Vagina (tissue), 2 donors: ENCODE measurements around the gene ARID3A. TPM values are rescaled to one million over a fixed set of nuclear protein-coding genes. Genes with fewer than 3 reads are reported as not detected.
A peak's percentile ranks its signal among the peaks of the same experiment; 100 is the strongest.
"Not testable (repeated sequence)": the region's sequence is repeated elsewhere in the genome, so short reads cannot be mapped to it uniquely, and the experiment has no call there.

Source experiments
- DNase-seq, 2 donors: peaks; one replicate each; pipeline ENCODE4 v3.0.0-alpha.2; 2017; ENCODE audit errors: extremely low spot score in 2 of 2
- H3K27ac ChIP-seq: fragments of 200-600 bp; sonication (generic); one replicate; pipeline ENCODE4 v1.5.1; 2019
- H3K27me3 ChIP-seq: fragments of 200-600 bp; sonication (generic); one replicate; pipeline ENCODE4 v1.5.1; 2019
- H3K36me3 ChIP-seq, 2 donors: fragments of 200-600 bp; sonication (generic); one replicate each; pipeline ENCODE4 v1.5.1; 2017 to 2019
- H3K4me1 ChIP-seq: fragments of 200-600 bp; sonication (generic); one replicate; pipeline ENCODE4 v1.5.1; 2019
- H3K4me3 ChIP-seq, 2 donors: fragments of 200-600 bp; sonication (generic); 1 replicate in 1 of 2; 2 replicates in 1 of 2; pipeline ENCODE4 v1.5.1; 2016 to 2019
- H3K9me3 ChIP-seq: fragments of 200-600 bp; sonication (generic); one replicate; pipeline ENCODE4 v1.5.1; 2019
- POLR2A ChIP-seq, 2 donors: fragments of 450-650 bp; IDR thresholded peaks; one replicate each; pipeline ENCODE4 v1.6.1; 2017; ENCODE audit warnings: antibody characterized with exemption in 2 of 2, mild to moderate bottlenecking in 2 of 2, moderate library complexity in 2 of 2
- POLR2AphosphoS5 ChIP-seq, 2 donors: sonication (generic); formaldehyde crosslinking; IDR thresholded peaks; one replicate each; pipeline ENCODE4 v1.9.0; 2017; ENCODE audit warnings: antibody characterized with exemption in 2 of 2, mild to moderate bottlenecking in 2 of 2, low read depth in 1 of 2; ENCODE audit not compliant: insufficient read depth in 1 of 2
- intact Hi-C: fragments of 100-400 bp; cut with DNase I; formaldehyde crosslinking; loops from one replicate; pipeline ENCODE4 v1.15.1; 2023
- total RNA-seq: library from RNA; depleted of rRNA; stranded (reverse); fragments of >200 nt; gene quantifications from one replicate; pipeline ENCODE4 v1.2.3, GENCODE V29; 2016
- TF ChIP-seq, protein P1 (sequence below), 3 experiments: fragments of 450-650 bp in 2 of 3; fragments of 200-600 bp in 1 of 3; sonication (generic) in 1 of 3; IDR thresholded peaks; one replicate each; pipeline ENCODE4 v1.5.1; 2017 to 2019; ENCODE audit warnings: antibody characterized with exemption in 3 of 3, mild to moderate bottlenecking in 2 of 3, moderate library complexity in 2 of 3

The ARID3A gene, protein sequence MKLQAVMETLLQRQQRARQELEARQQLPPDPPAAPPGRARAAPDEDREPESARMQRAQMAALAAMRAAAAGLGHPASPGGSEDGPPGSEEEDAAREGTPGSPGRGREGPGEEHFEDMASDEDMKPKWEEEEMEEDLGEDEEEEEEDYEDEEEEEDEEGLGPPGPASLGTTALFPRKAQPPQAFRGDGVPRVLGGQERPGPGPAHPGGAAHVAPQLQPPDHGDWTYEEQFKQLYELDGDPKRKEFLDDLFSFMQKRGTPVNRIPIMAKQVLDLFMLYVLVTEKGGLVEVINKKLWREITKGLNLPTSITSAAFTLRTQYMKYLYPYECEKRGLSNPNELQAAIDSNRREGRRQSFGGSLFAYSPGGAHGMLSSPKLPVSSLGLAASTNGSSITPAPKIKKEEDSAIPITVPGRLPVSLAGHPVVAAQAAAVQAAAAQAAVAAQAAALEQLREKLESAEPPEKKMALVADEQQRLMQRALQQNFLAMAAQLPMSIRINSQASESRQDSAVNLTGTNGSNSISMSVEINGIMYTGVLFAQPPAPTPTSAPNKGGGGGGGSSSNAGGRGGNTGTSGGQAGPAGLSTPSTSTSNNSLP
- total RNA-seq: 10.3 TPM

DNA sequence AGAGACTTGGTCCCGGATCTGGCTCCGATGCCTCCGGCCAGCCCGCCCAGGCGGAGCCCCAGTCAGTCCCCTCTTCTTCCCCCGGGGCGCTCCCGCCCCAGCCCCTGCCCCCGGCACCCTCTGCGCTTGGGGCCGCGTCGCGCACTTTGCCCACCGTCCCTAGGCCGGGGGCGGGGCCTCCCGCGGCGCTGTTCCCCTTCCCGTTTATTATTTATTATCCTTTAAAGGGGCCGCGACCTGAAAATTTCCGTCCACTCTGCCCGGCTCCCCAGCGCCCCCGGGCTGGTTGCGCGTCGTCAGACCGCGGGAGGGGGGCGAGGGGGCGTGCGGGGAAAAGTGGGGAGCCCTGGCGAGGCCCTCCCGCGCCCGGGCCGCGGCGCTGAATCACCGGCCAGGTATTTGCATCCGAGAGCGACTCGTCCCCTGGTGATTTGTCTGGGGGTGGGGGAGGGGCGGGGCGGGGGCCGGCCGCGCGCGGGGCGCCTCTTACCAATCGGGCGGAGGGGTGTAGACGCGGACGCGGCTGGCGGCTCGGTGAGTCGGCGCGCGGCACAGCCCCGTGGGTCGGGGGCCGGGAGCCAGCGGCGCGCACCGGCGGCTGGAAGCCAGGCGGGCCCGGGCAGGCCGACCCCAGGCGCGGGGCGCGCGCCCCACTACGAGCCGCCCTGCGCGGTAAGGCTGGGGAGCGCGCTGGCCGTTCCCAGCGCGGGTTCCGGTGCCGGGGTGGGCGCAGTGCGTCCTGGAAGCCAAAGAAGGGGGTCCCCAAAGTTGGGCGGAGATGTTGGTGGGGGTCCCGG lies at the start of gene ARID3A:
Gene ARID3A (plus strand): TSS at position 510 of the 797 bp plus-strand sequence. CDS start 3,494 bp downstream, outside the sequence.
- Histone ChIP-seq H3K4me1 (peaks cover 28% of the 10 kb centered on the region), H3K9me3 (no peaks in the 10 kb centered on the region), H3K27ac (peak within 1 kb of the TSS; percentile 82), H3K4me3 (peak within 1 kb of the TSS; percentile 72 to 87), H3K27me3 (no peaks in the 10 kb centered on the region), H3K36me3 (no peaks in the 10 kb centered on the region)
- intact Hi-C loops: loop anchor here (10.0 kb wide), 1 partner anchor 319 kb away; the partner anchor contains the start of genes ATP5F1D and MIDN
- DNase-seq: no peak
- TF ChIP-seq POLR2A (IDR thresholded peaks at IDR 0.05): peak in 1 of 2 donors; percentile 43
- peak; percentile 30 to 76 for TF ChIP-seq POLR2AphosphoS5 (IDR thresholded peaks at IDR 0.05; ENCODE audit: insufficient read depth in 1 of 2, low read depth in 1 of 2)
- TF ChIP-seq, protein P1, sequence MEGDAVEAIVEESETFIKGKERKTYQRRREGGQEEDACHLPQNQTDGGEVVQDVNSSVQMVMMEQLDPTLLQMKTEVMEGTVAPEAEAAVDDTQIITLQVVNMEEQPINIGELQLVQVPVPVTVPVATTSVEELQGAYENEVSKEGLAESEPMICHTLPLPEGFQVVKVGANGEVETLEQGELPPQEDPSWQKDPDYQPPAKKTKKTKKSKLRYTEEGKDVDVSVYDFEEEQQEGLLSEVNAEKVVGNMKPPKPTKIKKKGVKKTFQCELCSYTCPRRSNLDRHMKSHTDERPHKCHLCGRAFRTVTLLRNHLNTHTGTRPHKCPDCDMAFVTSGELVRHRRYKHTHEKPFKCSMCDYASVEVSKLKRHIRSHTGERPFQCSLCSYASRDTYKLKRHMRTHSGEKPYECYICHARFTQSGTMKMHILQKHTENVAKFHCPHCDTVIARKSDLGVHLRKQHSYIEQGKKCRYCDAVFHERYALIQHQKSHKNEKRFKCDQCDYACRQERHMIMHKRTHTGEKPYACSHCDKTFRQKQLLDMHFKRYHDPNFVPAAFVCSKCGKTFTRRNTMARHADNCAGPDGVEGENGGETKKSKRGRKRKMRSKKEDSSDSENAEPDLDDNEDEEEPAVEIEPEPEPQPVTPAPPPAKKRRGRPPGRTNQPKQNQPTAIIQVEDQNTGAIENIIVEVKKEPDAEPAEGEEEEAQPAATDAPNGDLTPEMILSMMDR (IDR thresholded peaks at IDR 0.05): no peak

DNA sequence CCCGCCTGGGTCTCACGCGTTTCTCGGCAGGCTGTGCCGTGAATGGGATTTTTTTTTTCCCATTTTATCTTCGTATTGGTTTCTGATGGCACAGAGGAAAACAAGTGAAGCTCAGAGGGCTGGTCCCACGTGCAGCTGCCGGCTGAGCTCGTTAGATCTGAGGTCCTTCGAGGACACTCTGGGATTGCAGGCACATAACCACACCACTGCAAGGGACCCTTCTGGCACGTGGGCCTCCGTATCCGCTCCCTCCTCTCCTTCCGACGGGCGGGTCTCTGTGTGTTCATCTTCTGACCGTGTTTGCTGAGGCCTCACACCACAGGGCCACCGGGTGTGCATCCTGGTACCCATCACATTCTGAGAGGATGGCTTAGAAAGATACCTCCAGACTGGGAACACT lies 49.7 kb upstream of the ARID3A start:
- Histone ChIP-seq H3K4me3 (no peak overlapping the region), H3K36me3 (peaks cover 0 to 46% of the 10 kb centered on the region in 2 donors), H3K4me1 (peaks cover 12% of the 10 kb centered on the region), H3K9me3 (no peaks in the 10 kb centered on the region), H3K27me3 (no peaks in the 10 kb centered on the region), H3K27ac (no peak overlapping the region)
- DNase-seq: no peak
- no peak for TF ChIP-seq POLR2AphosphoS5 (IDR thresholded peaks at IDR 0.05; ENCODE audit: insufficient read depth in 1 of 2, low read depth in 1 of 2)
- TF ChIP-seq, protein P1 (IDR thresholded peaks at IDR 0.05): no peak
- TF ChIP-seq POLR2A (IDR thresholded peaks at IDR 0.05): no peak
- intact Hi-C loops: no loop called here

DNA sequence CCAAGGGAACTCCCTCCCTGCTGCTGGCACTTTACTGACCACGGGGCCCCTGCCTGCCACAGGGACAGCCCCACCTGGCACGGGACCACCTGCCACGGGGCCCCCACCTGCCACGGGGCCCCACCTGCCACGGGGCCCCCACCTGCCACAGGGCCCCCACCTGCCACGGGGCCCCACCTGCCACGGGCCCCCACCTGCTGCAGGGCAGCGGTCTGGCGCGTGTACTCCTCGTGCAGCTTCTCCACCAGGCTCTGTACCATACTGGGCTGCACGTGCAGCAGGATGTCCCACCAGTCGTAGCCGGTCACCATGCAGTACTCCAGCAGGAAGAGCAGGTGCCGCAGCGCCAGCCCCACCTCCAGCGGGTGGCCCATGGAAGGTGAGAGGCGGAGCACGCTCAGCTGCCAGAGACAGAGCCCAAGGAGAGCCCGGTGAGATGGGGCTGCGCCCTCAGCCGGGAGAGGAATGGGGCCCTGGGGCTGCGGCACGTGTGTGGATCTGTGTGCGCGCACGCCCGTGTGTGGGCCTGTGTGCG lies 49.0 kb upstream of the ARID3A start:
- peaks cover 3 to 50% of the 10 kb centered on the region in 2 donors for H3K36me3 ChIP-seq
- intact Hi-C loops: no loop called here
- TF ChIP-seq POLR2AphosphoS5 (IDR thresholded peaks at IDR 0.05; ENCODE audit: insufficient read depth in 1 of 2, low read depth in 1 of 2): peak in 1 of 2 donors; percentile 41
- no peak for TF ChIP-seq POLR2A (IDR thresholded peaks at IDR 0.05)
- TF ChIP-seq, protein P1 (IDR thresholded peaks at IDR 0.05): no peak

DNA sequence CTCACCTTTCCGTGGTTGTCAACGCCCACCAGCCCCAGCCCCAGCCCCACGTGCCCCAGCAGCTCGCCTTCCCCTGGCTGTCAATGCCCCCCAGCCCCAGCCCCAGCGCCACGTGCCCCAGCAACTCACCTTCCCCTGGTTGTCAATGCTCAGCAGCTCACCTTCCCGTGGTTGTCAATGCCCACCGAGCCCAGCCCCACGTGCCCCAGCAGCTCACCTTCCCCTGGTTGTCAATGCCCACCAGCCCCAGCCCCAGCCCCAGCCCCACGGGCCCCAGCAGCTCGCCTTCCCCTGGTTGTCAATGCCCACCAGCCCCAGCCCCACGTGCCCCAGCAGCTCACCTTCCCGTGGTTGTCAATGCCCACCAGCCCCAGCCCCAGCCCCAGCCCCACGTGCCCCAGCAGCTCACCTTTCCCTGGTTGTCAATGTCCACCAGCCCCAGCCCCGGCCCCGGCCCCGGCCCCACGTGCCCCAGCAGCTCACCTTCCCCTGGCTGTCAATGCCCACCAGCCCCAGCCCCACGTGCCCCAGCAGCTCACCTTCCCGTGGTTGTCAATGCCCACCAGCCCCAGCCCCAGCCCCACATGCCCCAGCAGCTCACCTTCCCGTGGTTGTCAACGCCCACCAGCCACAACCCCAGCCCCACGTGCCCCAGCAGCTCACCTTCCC lies 47.7 kb upstream of the ARID3A start:
- intact Hi-C loops, H3K4me1 ChIP-seq, H3K27me3 ChIP-seq, DNase-seq, H3K4me3 ChIP-seq, H3K9me3 ChIP-seq, H3K27ac ChIP-seq: not testable (repeated sequence)
- peaks cover 3 to 62% of the 10 kb centered on the region in 2 donors for H3K36me3 ChIP-seq

More for the DNA sequence above, 49.0 kb upstream of the ARID3A start:
- H3K4me1 ChIP-seq: peaks cover 9% of the 10 kb centered on the region
- no peak overlapping the region for H3K27ac ChIP-seq
- no peak overlapping the region for H3K4me3 ChIP-seq
- no peaks in the 10 kb centered on the region for H3K9me3 ChIP-seq
- H3K27me3 ChIP-seq: no peaks in the 10 kb centered on the region
- DNase-seq: no peak

DNA sequence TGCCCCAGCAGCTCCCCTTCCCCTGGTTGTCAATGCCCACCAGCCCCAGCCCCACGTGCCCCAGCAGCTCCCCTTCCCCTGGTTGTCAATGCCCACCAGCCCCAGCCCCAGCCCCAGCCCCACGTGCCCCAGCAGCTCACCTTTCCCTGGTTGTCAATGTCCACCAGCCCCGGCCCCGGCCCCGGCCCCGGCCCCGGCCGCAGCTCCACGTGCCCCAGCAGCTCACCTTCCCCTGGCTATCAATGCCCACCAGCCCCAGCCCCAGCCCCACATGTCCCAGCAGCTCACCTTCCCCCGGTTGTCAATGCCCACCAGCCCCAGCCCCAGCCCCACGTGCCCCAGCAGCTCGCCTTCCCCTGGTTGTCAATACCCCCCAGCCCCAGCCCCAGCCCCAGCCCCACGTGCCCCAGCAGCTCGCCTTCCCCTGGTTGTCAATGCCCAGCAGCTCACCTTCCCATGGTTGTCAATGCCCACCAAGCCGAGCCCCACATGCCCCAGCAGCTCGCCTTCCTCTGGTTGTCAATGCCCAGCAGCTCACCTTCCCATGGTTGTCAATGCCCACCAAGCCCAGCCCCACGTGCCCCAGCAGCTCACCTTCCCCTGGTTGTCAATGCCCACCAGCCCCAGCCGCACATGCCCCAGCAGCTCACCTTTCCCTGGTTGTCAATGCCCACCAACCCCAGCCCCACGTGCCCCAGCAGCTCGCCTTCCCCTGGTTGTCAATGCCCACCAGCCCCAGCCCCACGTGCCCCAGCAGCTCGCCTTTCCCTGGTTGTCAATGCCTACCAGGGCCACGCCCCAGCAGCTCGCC lies 46.9 kb upstream of the ARID3A start:
- DNase-seq, intact Hi-C loops, H3K4me1 ChIP-seq, H3K27me3 ChIP-seq, H3K9me3 ChIP-seq, H3K4me3 ChIP-seq, H3K27ac ChIP-seq: not testable (repeated sequence)
- H3K36me3 ChIP-seq: peaks cover 3 to 65% of the 10 kb centered on the region in 2 donors
